Endothelial cell of umbilical vein (primary cell): ENCODE data around the gene TUBD1. TPM values are rescaled to one million over a fixed set of nuclear protein-coding genes. Genes with fewer than 3 reads are reported as not detected.

Experiments used
- BruUV-seq: library from RNA; stranded (reverse); fragments of 400-500 nt; replicated peaks from 2 replicates; lab custom pipeline; 2021; lab: Mats Ljungman, UMichigan
- CTCF ChIA-PET: fragments of 300-600, 350-600 bp; sonication (Branson Sonifier 250); formaldehyde crosslinking; loops from one replicate; lab custom pipeline; 2021; ENCODE audit warnings: antibody characterized with exemption, inconsistent platforms; lab: Charles Lee
- POLR2A ChIA-PET: fragments of 300-600, 350-600 bp; sonication (Branson Sonifier 250); formaldehyde crosslinking; loops from one replicate; lab custom pipeline; 2021; ENCODE audit warnings: antibody characterized with exemption, inconsistent platforms; lab: Charles Lee
- DNase-seq: peaks from one replicate; pipeline ENCODE4 v3.0.0-alpha.2; 2011; ENCODE audit warnings: low read depth, low spot score
- FAIRE-seq: peaks from 2 replicates; lab custom pipeline; 2011; peaks lifted over from hg19 to GRCh38; lab: Jason Lieb, UNC
- H2AFZ ChIP-seq: 2 replicates; pipeline ENCODE4 v1.6.0; 2012; ENCODE audit warnings: low read depth, low read length, control low read depth, inconsistent platforms
- H3K27ac ChIP-seq: 2 replicates; pipeline ENCODE4 v1.5.1; 2011; ENCODE audit warnings: low read depth, mild to moderate bottlenecking, control low read depth, low read length, moderate library complexity; ENCODE audit not compliant: insufficient read depth
- H3K27me3 ChIP-seq, 2 experiments: 2 replicates each; pipeline versions ENCODE4 v1.6.0 to v1.6.1; 2011; ENCODE audit warnings: low read length in 2 of 2, mixed read lengths in 1 of 2; ENCODE audit not compliant: control insufficient read depth in 2 of 2, insufficient read depth in 2 of 2
- H3K36me3 ChIP-seq, 2 experiments: 2 replicates in 1 of 2; 3 replicates in 1 of 2; pipeline ENCODE4 v1.5.1; 2011; ENCODE audit warnings: low read length in 2 of 2, mild to moderate bottlenecking in 1 of 2, moderate library complexity in 1 of 2; ENCODE audit not compliant: control insufficient read depth in 2 of 2, insufficient read depth in 2 of 2; ENCODE audit errors: extremely low read depth in 1 of 2
- H3K4me1 ChIP-seq: 3 replicates; pipeline ENCODE4 v1.5.1; 2011; ENCODE audit warnings: mild to moderate bottlenecking, low read length; ENCODE audit not compliant: control insufficient read depth, insufficient read depth; ENCODE audit errors: extremely low read depth
- H3K4me2 ChIP-seq: 2 replicates; pipeline ENCODE4 v1.6.1; 2011; ENCODE audit warnings: low read length, control low read depth, mixed read lengths; ENCODE audit not compliant: insufficient read depth
- H3K4me3 ChIP-seq, 3 experiments: fragments of 200-600 bp in 1 of 3; sonication (generic), shearing (Covaris generic) in 1 of 3; replicated peaks in 1 of 3; 2 replicates each; pipeline ENCODE4 v1.5.1; 2011 to 2016; ENCODE audit warnings: control low read depth in 3 of 3, low read length in 3 of 3, mild to moderate bottlenecking in 2 of 3, inconsistent platforms in 1 of 3, low read depth in 1 of 3, moderate library complexity in 1 of 3; ENCODE audit not compliant: insufficient read depth in 1 of 3
- H3K79me2 ChIP-seq: 2 replicates; pipeline ENCODE4 v1.6.0; 2012; ENCODE audit warnings: low read length, inconsistent platforms; ENCODE audit not compliant: control insufficient read depth, insufficient read depth
- H3K9ac ChIP-seq: replicated peaks from 2 replicates; pipeline ENCODE3; 2011; ENCODE audit warnings: low read length, control low read depth; ENCODE audit not compliant: insufficient read depth; ENCODE audit errors: extremely low read depth
- H3K9me1 ChIP-seq: replicated peaks from 3 replicates; pipeline ENCODE4 v1.6.0; 2011; ENCODE audit warnings: mild to moderate bottlenecking, low read length; ENCODE audit not compliant: control insufficient read depth, insufficient read depth; ENCODE audit errors: extremely low read depth
- H3K9me3 ChIP-seq: replicated peaks from 2 replicates; pipeline ENCODE4 v1.5.1; 2012; ENCODE audit warnings: low read length, inconsistent platforms; ENCODE audit not compliant: control insufficient read depth, insufficient read depth
- H4K20me1 ChIP-seq: replicated peaks from 2 replicates; pipeline ENCODE3; 2011; ENCODE audit warnings: mild to moderate bottlenecking, low read length; ENCODE audit not compliant: control insufficient read depth, insufficient read depth; ENCODE audit errors: extremely low read depth
- CTCF ChIP-seq, 2 donors: IDR thresholded peaks; 1 replicate in 1 of 2; 2 replicates in 1 of 2; pipeline ENCODE4 v1.5.1; 2011; ENCODE audit warnings: low read length in 2 of 2, mild to moderate bottlenecking in 2 of 2, moderate library complexity in 2 of 2, control low read depth in 1 of 2, inconsistent platforms in 1 of 2, low read depth in 1 of 2; ENCODE audit not compliant: insufficient read depth in 1 of 2; ENCODE audit errors: extremely low read depth in 1 of 2
- EZH2 ChIP-seq: IDR thresholded peaks from 2 replicates; pipeline ENCODE4 v1.6.1; 2012; ENCODE audit warnings: borderline replicate concordance, low read depth, mild to moderate bottlenecking, moderate library complexity, low read length, inconsistent platforms; ENCODE audit not compliant: severe bottlenecking
- FOS ChIP-seq: IDR thresholded peaks from 2 replicates; pipeline ENCODE4 v1.6.1; 2011; ENCODE audit warnings: mild to moderate bottlenecking, low read length, moderate library complexity, borderline replicate concordance; ENCODE audit not compliant: insufficient read depth
- GATA2 ChIP-seq: IDR thresholded peaks from 2 replicates; pipeline ENCODE4 v1.7.0; 2011; ENCODE audit warnings: low read depth, mild to moderate bottlenecking, moderate library complexity, mixed read lengths, low read length; ENCODE audit not compliant: insufficient read length, insufficient read depth
- JUN ChIP-seq: IDR thresholded peaks from 2 replicates; pipeline ENCODE4 v1.6.1; 2011; ENCODE audit warnings: borderline replicate concordance, low read depth; ENCODE audit not compliant: insufficient read length, insufficient read depth
- MAX ChIP-seq: IDR thresholded peaks from 2 replicates; pipeline ENCODE4 v1.6.1; 2011; ENCODE audit not compliant: insufficient read depth, insufficient read length
- MYC ChIP-seq: IDR thresholded peaks from one replicate; pipeline ENCODE4 v1.6.1; 2011; ENCODE audit warnings: mild to moderate bottlenecking, low read depth, low read length
- POLR2A ChIP-seq: IDR thresholded peaks from 2 replicates; pipeline ENCODE4 v1.6.1; 2012; ENCODE audit warnings: low read depth, mild to moderate bottlenecking, control low read depth, low read length
- POLR2AphosphoS5 ChIP-seq: IDR thresholded peaks from 2 replicates; pipeline ENCODE4 v1.6.1; 2012; ENCODE audit warnings: low read depth, mild to moderate bottlenecking, control low read depth, low read length, moderate library complexity; ENCODE audit not compliant: insufficient read depth
- dilution Hi-C: fragments of 300-500 bp; cut with MboI; formaldehyde crosslinking; loops from one replicate; pipeline ENCODE4 v1.15.0; 2019; ENCODE audit warnings: low sequenced_read_pairs; ENCODE audit not compliant: extremely low pct_ligation_motif_present
- intact Hi-C: fragments of 100-400 bp; cut with micrococcal nuclease; formaldehyde crosslinking; loops from one replicate; pipeline ENCODE4 v1.10.0; 2022
- polyA plus RNA-seq, 4 experiments: library from polyadenylated mRNA; depleted of rRNA in 3 of 4; stranded (reverse) in 3 of 4; unstranded in 1 of 4; fragments of >200 nt; gene quantifications; 2 replicates each; pipeline versions ENCODE4 v1.2.1 to v1.2.3, GENCODE V29; 2011 to 2012; ENCODE audit warnings: missing spikeins in 1 of 4
- total RNA-seq: library from RNA; stranded (reverse); gene quantifications from 2 replicates; pipeline ENCODE4 v1.2.3, GENCODE V29; 2021

TUBD1 gene
- total and polyA plus RNA-seq, 2 donors (not counting 3 experiments of a cell fraction or from before 2014, with no cell fraction given), result 4.9 to 11.3 TPM

- TF ChIP-seq EZH2, result no peak
- no peak for TF ChIP-seq CTCF (IDR thresholded peaks at IDR 0.05; ENCODE audit: extremely low read depth in 1 of 2, insufficient read depth in 1 of 2, low read depth in 1 of 2, low read length in 2 of 2)
- TF ChIP-seq JUN, result no peak
- no peak for TF ChIP-seq MYC
- no peak for TF ChIP-seq GATA2
- TF ChIP-seq POLR2A, result no peak
- no peak for TF ChIP-seq POLR2AphosphoS5
- TF ChIP-seq FOS, result no peak
- TF ChIP-seq MAX, result no peak
- Histone ChIP-seq H4K20me1 (no peaks in the 10 kb centered on the region), H3K9ac (no peak overlapping the region), H3K4me1 (no peaks in the 10 kb centered on the region), H3K27ac (no peak overlapping the region), H3K27me3 (no peaks in the 10 kb centered on the region), H3K9me1 (no peaks in the 10 kb centered on the region), H3K79me2 (peaks cover 62% of the 10 kb centered on the region), H3K36me3 (no peaks in the 10 kb centered on the region), H3K4me3 (no peak overlapping the region), H2AFZ (no peak overlapping the region), H3K9me3 (no peaks in the 10 kb centered on the region), H3K4me2 (no peak overlapping the region)
- no TSS peak for BruUV-seq
- CTCF ChIA-PET, result interaction anchor here (0.6 to 3.4 kb wide), 2 partner anchors 11 to 189 kb away, joined by 3 to 20 read pairs; no protein-coding TSS in a partner anchor
- FAIRE-seq, result no peak
- no peak for DNase-seq
- intact Hi-C loops (no loop called here), dilution Hi-C loops (no loop called here)
- POLR2A ChIA-PET, result no interaction called here
These were observed 10.7 kb upstream of the TUBD1 start for GRCh38 chr17:59903455-59903854.
